Measurements from ENCODE around the gene HS3ST4.

DNA sequence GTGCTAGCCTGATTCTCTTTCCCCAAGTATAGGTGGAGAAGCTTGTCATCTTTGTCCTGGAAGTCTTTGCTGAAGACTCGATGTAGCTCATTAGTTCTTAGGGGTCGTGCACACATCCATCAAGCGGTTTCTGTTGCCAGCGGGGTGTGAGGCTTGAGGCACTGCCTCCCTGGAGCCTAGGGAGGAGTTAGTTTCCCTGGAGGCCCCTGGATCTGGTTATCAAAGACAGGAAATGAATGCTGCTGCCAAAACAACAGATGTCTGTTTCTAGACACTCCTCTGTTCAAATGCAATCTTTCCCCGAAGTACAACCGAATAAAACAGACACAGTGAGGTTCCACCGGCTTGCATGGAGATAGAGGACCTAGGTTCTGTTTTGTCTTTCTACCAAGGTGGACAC is 17.5 kb downstream of the HS3ST4 start:
- TF ChIP-seq EZH2 (IDR thresholded peaks at IDR 0.05; ENCODE audit: borderline replicate concordance, low read depth, low read length, severe bottlenecking) = no peak
- TF ChIP-seq, protein P1, sequence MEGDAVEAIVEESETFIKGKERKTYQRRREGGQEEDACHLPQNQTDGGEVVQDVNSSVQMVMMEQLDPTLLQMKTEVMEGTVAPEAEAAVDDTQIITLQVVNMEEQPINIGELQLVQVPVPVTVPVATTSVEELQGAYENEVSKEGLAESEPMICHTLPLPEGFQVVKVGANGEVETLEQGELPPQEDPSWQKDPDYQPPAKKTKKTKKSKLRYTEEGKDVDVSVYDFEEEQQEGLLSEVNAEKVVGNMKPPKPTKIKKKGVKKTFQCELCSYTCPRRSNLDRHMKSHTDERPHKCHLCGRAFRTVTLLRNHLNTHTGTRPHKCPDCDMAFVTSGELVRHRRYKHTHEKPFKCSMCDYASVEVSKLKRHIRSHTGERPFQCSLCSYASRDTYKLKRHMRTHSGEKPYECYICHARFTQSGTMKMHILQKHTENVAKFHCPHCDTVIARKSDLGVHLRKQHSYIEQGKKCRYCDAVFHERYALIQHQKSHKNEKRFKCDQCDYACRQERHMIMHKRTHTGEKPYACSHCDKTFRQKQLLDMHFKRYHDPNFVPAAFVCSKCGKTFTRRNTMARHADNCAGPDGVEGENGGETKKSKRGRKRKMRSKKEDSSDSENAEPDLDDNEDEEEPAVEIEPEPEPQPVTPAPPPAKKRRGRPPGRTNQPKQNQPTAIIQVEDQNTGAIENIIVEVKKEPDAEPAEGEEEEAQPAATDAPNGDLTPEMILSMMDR (IDR thresholded peaks at IDR 0.05; ENCODE audit: borderline replicate concordance, extremely low read depth, low read length, poor library complexity, severe bottlenecking) = no peak
